ENCODE measurements around the gene SSC5D.
"Not testable (repeated sequence)": the region's sequence is repeated elsewhere in the genome, so short reads cannot be mapped to it uniquely, and the experiment has no call there.

Gene SSC5D

GRCh38 chr19:55508120-55508519 lies 19.9 kb downstream of the SSC5D start:
- no peak for DNase-seq

GRCh38 chr19:55516878-55517620 lies 28.8 kb downstream of the SSC5D start:
- DNase-seq = peak; percentile 77

DNA sequence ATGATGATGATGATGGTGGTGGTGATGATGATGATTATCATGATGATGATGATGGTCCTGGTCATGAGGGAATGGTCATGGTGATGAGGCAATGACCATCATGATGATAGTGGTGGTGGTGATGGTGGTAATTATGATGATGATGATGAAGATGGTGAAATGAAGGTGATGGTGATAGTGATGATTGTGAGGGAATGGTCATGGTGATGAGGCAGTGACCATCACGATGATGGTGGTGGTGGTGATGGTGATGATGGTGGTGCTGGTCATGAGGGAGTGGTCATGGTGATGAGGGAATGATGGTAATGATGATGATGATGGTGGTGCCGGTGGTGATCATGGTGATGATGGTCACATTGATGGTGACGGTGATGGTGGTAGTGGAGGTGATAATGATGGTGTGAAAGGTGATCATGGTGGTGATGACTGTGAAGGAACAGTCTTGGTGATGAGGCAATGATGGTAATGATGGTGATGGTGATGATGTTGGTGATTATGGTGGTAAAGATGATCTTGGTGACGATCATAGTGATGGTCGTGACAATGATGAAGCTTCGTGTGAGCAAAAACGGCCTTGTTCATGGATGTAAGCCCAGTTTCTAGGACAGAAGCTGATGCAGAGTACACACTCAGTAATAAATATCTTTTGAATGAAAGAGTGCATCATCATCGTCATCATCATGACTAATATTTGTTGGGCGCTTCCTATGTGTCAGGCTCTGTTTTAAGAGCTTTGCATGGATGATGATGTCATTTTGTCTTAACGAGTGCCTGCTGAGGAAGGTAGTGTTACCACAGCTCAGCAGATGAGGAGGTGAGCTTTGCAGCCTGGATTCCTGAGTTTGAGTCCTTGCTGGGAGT lies 31.4 kb downstream of the SSC5D start:
- no peak for DNase-seq

GRCh38 chr19:55520691-55521292 lies 32.6 kb downstream of the SSC5D start:
- no peak for DNase-seq

GRCh38 chr19:55525289-55526101 lies 37.3 kb downstream of the SSC5D start:
- DNase-seq = no peak

GRCh38 chr19:55526216-55527196 lies 38.3 kb downstream of the SSC5D start:
- DNase-seq = peak; percentile 70

GRCh38 chr19:55527197-55528029 lies 39.2 kb downstream of the SSC5D start:
- no peak for DNase-seq

DNA sequence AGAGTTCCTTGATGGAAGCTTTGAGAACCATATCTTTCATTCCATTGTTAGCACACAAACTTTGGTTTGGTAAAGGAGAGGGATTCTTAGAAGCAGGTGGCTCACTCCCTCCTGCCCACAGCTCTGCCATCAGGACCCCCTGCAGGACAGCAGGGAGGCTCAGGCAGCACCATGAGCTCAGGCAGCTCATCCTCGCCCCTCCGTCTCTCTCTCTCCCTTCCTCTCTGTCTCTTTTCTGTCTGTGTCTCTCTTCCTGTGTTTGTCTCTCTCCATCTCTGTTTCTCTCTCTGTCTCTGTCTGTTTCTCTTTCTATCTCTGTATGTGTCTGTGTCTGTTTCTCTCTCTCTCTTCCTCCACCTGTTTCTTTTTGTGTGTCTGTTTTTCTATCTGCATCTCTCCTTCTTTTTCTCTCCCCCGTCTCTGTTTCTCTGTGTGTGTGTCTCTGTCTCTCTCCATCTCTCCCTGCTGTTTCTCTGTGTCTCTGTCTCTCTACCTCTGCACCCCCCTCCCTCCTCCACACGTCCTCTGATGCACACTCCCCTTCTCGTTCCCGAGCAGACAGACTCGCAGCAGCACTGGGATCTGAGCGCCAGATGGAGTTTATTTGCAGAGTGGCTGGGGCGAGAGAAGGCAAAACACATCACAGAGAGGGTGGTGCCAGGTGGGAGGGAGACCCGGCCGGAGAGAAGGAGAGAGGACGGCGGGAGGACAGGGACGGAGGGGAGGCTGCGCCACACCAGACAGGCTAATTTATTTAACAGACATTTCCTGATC lies 40.0 kb downstream of the SSC5D start:
- DNase-seq = peak; percentile 69

- no peak for DNase-seq
Observed at GRCh38 chr19:55529636-55530234, 41.5 kb downstream of the SSC5D start.

- DNase-seq = no peak
Observed at GRCh38 chr19:55530996-55531395, 42.8 kb downstream of the SSC5D start.

GRCh38 chr19:55534280-55534679 lies 46.0 kb downstream of the SSC5D start:
- DNase-seq = not testable (repeated sequence)

DNA sequence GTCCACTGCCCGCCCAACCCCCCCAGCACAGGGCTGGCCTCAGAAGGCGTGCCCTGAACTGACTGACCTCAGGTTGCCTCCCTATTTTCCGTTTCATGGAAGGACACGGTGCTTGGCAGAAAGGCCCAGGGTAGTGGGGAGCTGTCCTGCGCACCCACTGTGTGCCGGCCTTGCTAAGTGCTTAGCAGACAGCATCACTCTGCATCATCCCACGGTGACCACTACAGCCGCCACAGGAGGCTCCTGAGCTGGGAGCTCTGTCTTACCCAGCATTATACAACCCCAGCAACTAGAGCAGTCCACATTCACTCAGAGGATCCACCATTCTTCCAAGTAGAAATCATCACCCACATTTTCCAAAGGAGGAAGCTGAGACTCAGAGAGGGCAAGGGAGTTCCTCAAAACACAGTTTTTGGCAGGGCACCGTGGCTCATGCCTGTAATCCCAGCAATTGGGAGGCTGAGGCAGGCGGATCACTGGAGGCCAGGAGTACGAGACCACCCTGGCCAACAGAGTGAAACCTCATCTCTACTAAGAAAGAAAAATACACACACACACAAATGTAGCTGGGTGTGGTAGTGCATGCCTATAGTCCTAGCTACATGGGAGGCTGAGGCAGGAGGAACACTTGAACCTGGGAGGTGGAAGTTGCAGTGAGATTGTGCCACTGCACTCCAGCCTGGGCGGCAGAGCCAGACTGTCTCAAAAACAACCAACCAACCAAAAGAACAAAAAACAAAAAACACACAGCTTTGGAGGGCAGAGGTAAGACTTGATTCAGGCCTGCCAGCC lies 47.1 kb downstream of the SSC5D start:
- DNase-seq = no peak

DNA sequence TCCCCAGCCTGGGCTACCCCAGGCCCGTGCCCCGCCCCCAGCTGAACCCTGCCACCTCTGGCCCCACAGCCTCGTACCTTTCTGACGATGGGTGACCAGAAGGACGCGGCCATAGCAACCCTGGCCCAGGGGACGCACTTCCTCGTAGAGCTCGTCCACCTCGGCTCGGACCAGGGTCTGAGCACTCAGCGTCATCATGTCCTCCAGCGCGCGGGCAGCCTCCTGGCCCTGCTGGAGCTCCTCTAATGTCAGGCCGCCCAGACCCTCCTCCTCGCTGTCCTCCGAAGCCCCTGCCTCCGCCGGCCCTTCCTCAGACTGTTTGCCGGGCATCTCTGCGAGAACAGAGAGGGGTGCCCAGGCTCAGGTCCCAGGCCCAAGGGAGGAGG lies 47.7 kb downstream of the SSC5D start:
- DNase-seq = no peak

DNA sequence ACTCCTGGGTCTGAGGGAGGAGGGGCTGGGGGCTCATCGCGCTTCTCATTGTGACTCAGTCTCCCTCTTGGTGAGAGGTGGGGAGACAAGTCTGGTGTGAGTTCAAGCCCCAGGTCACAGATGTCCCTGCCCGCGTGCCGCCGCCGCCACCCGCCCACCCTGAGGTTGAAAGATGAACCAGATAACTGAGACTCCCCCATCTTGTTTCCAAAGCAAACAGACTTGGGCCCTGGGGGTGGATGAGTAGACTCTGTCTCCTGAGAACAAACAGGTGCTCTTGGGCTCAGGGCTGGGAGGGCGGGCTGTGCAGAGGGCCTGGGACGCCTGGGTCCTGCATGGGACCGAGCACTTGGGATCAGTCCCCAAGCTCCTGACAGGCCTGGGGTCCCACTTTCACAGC lies 48.1 kb downstream of the SSC5D start:
- no peak for DNase-seq

- DNase-seq = no peak
Observed at GRCh38 chr19:55536951-55537740, 48.9 kb downstream of the SSC5D start, which contains the start of gene SBK2. Gene SBK2, minus strand, starts transcription at chr19:55537133. Its CDS starts 839 bp downstream, at chr19:55536294.

DNA sequence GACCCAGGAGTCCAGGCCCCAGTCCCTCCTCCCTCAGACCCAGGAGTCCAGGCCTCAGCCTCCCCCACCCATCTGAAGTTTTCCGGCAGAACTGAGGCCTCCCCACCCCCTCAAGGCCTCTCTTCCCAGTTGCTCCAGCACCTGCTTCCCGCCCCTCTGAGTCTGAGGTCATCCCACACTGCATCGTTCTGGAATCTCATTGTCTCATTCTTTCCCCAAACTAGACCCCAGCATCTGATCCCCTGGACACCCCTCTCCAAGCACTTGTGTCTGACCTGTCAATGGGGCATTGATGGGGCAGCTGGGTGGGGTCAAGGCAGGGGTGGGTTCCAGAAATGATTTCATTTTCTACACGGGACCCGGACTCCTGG lies 49.5 kb downstream of the SSC5D start:
- DNase-seq = no peak

DNA sequence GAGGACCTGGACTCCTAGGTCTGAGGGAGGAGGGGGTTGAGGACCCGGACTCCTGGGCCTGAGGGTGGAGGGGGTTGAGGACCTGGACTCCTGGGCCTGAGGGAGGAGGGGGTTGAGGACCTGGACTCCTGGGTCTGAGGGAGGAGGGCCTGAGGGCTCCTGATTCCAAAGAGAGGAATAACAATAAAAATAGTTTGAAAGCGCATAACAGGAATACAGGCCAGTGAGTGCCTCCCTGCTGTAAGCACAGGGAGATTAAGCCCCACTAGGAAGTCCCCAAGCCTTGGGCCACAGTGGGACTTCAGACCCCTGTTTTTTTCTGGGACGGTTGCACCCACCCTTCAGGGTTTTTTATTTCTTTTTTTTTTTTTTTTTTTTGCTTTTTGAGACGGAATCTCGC lies 49.9 kb downstream of the SSC5D start:
- no peak for DNase-seq

All from NCI-H510A (cell line).